K562 (cell line): Measurements from ENCODE around the gene MEIS1. TPM values are rescaled to one million over a fixed set of nuclear protein-coding genes. Genes with fewer than 3 reads are reported as not detected.

Experiments used
- ATAC-seq: fragments of 200-7000 bp; cut with Tn5 transposase; 3 replicates; pipeline ENCODE4 v1.9.1; 2020; ENCODE audit warnings: moderate library complexity
- BruUV-seq: library from RNA; stranded (reverse); fragments of 400-500 nt; replicated peaks from 2 replicates; lab custom pipeline; 2021; lab: Mats Ljungman, UMichigan
- CTCF ChIA-PET: fragments of 300-600 bp; formaldehyde crosslinking; extraction: SDS; loops from one replicate; lab custom pipeline; 2021; ENCODE audit warnings: low intra/inter-chr PET ratio; lab: Yijun Ruan, JAX
- POLR2A ChIA-PET: fragments of 300-600, 350-650 bp; sonication (Branson Sonifier 250); formaldehyde crosslinking; extraction: SDS; loops from one replicate; lab custom pipeline; 2021; ENCODE audit warnings: antibody characterized with exemption, inconsistent platforms; lab: Yijun Ruan, JAX
- DNase-seq, 4 experiments: peaks; one replicate each; pipeline versions ENCODE4 v3.0.0 to v3.0.0-alpha.2; 2011 to 2018; ENCODE audit warnings: low spot score in 3 of 4, mixed read lengths in 3 of 4; ENCODE audit errors: extremely low read depth in 1 of 4
- FAIRE-seq: peaks from 2 replicates; lab custom pipeline; 2011; peaks lifted over from hg19 to GRCh38; lab: Jason Lieb, UNC
- H2AFZ ChIP-seq: 2 replicates; pipeline ENCODE4 v1.6.0; 2011; ENCODE audit warnings: low read depth, low read length, control low read depth, inconsistent platforms
- H3K27ac ChIP-seq: fragments of 200-600 bp; 3 replicates; pipeline ENCODE4 v1.8.0; 2011; ENCODE audit warnings: low read depth, mild to moderate bottlenecking, control low read depth, inconsistent platforms, low read length, moderate library complexity, mixed read lengths; ENCODE audit errors: extremely low read depth
- H3K27me3 ChIP-seq, 2 experiments: fragments of 300-600 bp in 1 of 2; 2 replicates in 1 of 2; 3 replicates in 1 of 2; pipeline versions ENCODE4 v1.6.0 to v1.8.0; 2011; ENCODE audit warnings: inconsistent platforms in 2 of 2, low read length in 2 of 2, mild to moderate bottlenecking in 1 of 2, mixed read lengths in 1 of 2, moderate library complexity in 1 of 2; ENCODE audit not compliant: control insufficient read depth in 2 of 2, insufficient read depth in 2 of 2
- H3K36me3 ChIP-seq: fragments of 300-600 bp; 3 replicates; pipeline ENCODE4 v1.8.0; 2011; ENCODE audit warnings: mild to moderate bottlenecking, low read length, inconsistent platforms; ENCODE audit not compliant: control insufficient read depth, insufficient read depth
- H3K4me1 ChIP-seq, 2 experiments: fragments of 200-600 bp in 1 of 2; replicated peaks in 1 of 2; 2 replicates in 1 of 2; 3 replicates in 1 of 2; pipeline versions ENCODE4 v1.5.1 to v1.8.0; 2011; ENCODE audit warnings: inconsistent platforms in 2 of 2, low read length in 2 of 2, mild to moderate bottlenecking in 1 of 2, mixed read lengths in 1 of 2, moderate library complexity in 1 of 2; ENCODE audit not compliant: control insufficient read depth in 2 of 2, insufficient read depth in 2 of 2
- H3K4me2 ChIP-seq: 2 replicates; pipeline ENCODE4 v1.6.1; 2011; ENCODE audit warnings: low read length, control low read depth, inconsistent platforms, mixed read lengths; ENCODE audit not compliant: insufficient read depth
- H3K4me3 ChIP-seq: fragments of 200-600 bp; sonication (generic), shearing (Covaris generic); 2 replicates; pipeline ENCODE4 v1.5.1; 2016; ENCODE audit warnings: control low read depth, inconsistent platforms
- H3K79me2 ChIP-seq: fragments of 200-600 bp; 3 replicates; pipeline ENCODE4 v1.8.0; 2011; ENCODE audit warnings: low read length, inconsistent platforms; ENCODE audit not compliant: control insufficient read depth, insufficient read depth
- H3K9ac ChIP-seq, 2 experiments: 2 replicates each; pipeline versions ENCODE4 v1.6.0 to v1.6.1; 2011; ENCODE audit warnings: low read depth in 2 of 2, low read length in 2 of 2, control low read depth in 1 of 2, inconsistent platforms in 1 of 2, mild to moderate bottlenecking in 1 of 2, mixed read lengths in 1 of 2; ENCODE audit not compliant: insufficient read depth in 1 of 2
- H3K9me1 ChIP-seq: one replicate; pipeline ENCODE4 v1.6.0; 2011; ENCODE audit warnings: inconsistent platforms, mild to moderate bottlenecking, low read length, moderate library complexity; ENCODE audit not compliant: control insufficient read depth, insufficient read depth
- H3K9me3 ChIP-seq: replicated peaks from 2 replicates; pipeline ENCODE4 v1.5.1; 2011; ENCODE audit warnings: low read depth, low read length, inconsistent platforms; ENCODE audit not compliant: control insufficient read depth, insufficient read depth
- H4K20me1 ChIP-seq: replicated peaks from 2 replicates; pipeline ENCODE4 v1.6.1; 2011; ENCODE audit warnings: low read length, inconsistent platforms, mixed read lengths; ENCODE audit not compliant: control insufficient read depth, insufficient read depth
- FOXJ2 ChIP-seq: fragments of 200-800 bp; sonication (Bioruptor generic); IDR thresholded peaks from 2 replicates; pipeline ENCODE4 v1.6.1; 2016; ENCODE audit warnings: missing genetic modification characterization, missing compliant biosample characterization
- FOXK2 ChIP-seq, 2 experiments: fragments of 450-650 bp; IDR thresholded peaks in 1 of 2; conservative IDR thresholded peaks in 1 of 2; 2 replicates each; pipeline ENCODE4 v1.6.1; 2016; ENCODE audit warnings: low read depth in 2 of 2, mild to moderate bottlenecking in 1 of 2
- GTF2A2 ChIP-seq: IDR thresholded peaks from 2 replicates; pipeline ENCODE4 v1.6.1; 2016; ENCODE audit warnings: mild to moderate bottlenecking, missing genetic modification characterization, missing compliant biosample characterization
- HNRNPH1 ChIP-seq: fragments of 200-400 bp; formaldehyde crosslinking; optimal IDR thresholded peaks from 2 replicates; pipeline ENCODE3; 2017; ENCODE audit warnings: low read depth, mild to moderate bottlenecking, low read length, moderate library complexity
- JUN ChIP-seq, 2 experiments: sonication (generic) in 1 of 2; formaldehyde crosslinking in 1 of 2; IDR thresholded peaks; 2 replicates each; pipeline versions ENCODE4 v1.6.1 to v1.8.0; 2012 to 2022; ENCODE audit warnings: borderline replicate concordance in 2 of 2, mild to moderate bottlenecking in 2 of 2, improper control_type of control experiment in 1 of 2, low read depth in 1 of 2, low read length in 1 of 2, missing genetic modification reagents in 1 of 2
- MAFF ChIP-seq: IDR thresholded peaks from 2 replicates; pipeline ENCODE4 v1.6.1; 2012; ENCODE audit warnings: low read length, improper control_type of control experiment
- MAZ ChIP-seq, 2 experiments: fragments of 450-650 bp in 1 of 2; sonication (generic) in 1 of 2; formaldehyde crosslinking; IDR thresholded peaks in 1 of 2; conservative IDR thresholded peaks in 1 of 2; 2 replicates each; pipeline versions ENCODE4 v1.4.0 to v1.5.0; 2020; ENCODE audit warnings: mild to moderate bottlenecking in 1 of 2, missing genetic modification reagents in 1 of 2
- MTA2 ChIP-seq: fragments of 450-650 bp; IDR thresholded peaks from 2 replicates; pipeline ENCODE4 v1.6.1; 2016; ENCODE audit warnings: low read depth
- PTBP1 ChIP-seq: fragments of 200-400 bp; formaldehyde crosslinking; IDR thresholded peaks from 2 replicates; pipeline ENCODE4 v1.6.1; 2017; ENCODE audit warnings: low read depth, low read length
- RFX5 ChIP-seq: IDR thresholded peaks from 2 replicates; pipeline ENCODE4 v1.6.1; 2011; ENCODE audit warnings: low read depth, mild to moderate bottlenecking, improper control_type of control experiment, low read length
- SAFB2 ChIP-seq: fragments of 200-400 bp; formaldehyde crosslinking; IDR thresholded peaks from 2 replicates; pipeline ENCODE4 v1.6.1; 2018; ENCODE audit warnings: borderline replicate concordance, low read length, low read depth, moderate library complexity; ENCODE audit not compliant: severe bottlenecking
- SIN3A ChIP-seq, 2 experiments: fragments of 150-350 bp in 1 of 2; IDR thresholded peaks; 2 replicates each; pipeline ENCODE4 v1.6.1; 2011 to 2016; ENCODE audit warnings: borderline replicate concordance in 2 of 2, low read depth in 2 of 2, low read length in 2 of 2, mild to moderate bottlenecking in 2 of 2, moderate library complexity in 2 of 2; ENCODE audit not compliant: control insufficient read depth in 1 of 2
- SMAD2 ChIP-seq: fragments of 150-350 bp; IDR thresholded peaks from 2 replicates; pipeline ENCODE4 v1.6.1; 2014; ENCODE audit warnings: low read depth, mild to moderate bottlenecking, low read length
- SMARCA5 ChIP-seq: fragments of 450-650 bp; IDR thresholded peaks from 2 replicates; pipeline ENCODE4 v1.6.1; 2016
- SP1 ChIP-seq: sonication (generic); formaldehyde crosslinking; IDR thresholded peaks from 2 replicates; pipeline ENCODE4 v1.8.1; 2022; ENCODE audit warnings: mild to moderate bottlenecking, missing genetic modification reagents
- SREBF1 ChIP-seq: fragments of 150-350 bp; IDR thresholded peaks from 2 replicates; pipeline ENCODE4 v1.6.1; 2014; ENCODE audit warnings: antibody characterized with exemption, low read depth, low read length, borderline replicate concordance
- TRIM28 ChIP-seq: fragments of 450-650 bp; IDR thresholded peaks from 2 replicates; pipeline ENCODE4 v1.6.1; 2017
- ZC3H8 ChIP-seq: fragments of 450-650 bp; IDR thresholded peaks from 2 replicates; pipeline ENCODE4 v1.6.1; 2017
- ZNF146 ChIP-seq: IDR thresholded peaks from one replicate; pipeline ENCODE4 v1.6.1; 2018; ENCODE audit warnings: missing compliant biosample characterization; ENCODE audit not compliant: unreplicated experiment
- ZNF174 ChIP-seq: fragments of 250-450 bp; sonication (Bioruptor Pico); IDR thresholded peaks from 2 replicates; pipeline ENCODE4 v1.4.0; 2020; ENCODE audit warnings: mild to moderate bottlenecking
- ZNF316 ChIP-seq: fragments of 450-650 bp; IDR thresholded peaks from 2 replicates; pipeline ENCODE4 v1.6.1; 2016
- ZNF512 ChIP-seq: IDR thresholded peaks from 2 replicates; pipeline ENCODE4 v1.6.1; 2016; ENCODE audit warnings: missing genetic modification characterization, missing compliant biosample characterization
- in situ Hi-C: fragments of 300-500 bp; cut with MboI; formaldehyde crosslinking; loops from 4 replicates; pipeline ENCODE4 v1.15.0; 2018; ENCODE audit warnings: inconsistent platforms, mixed read lengths
- intact Hi-C: fragments of 100-400 bp; cut with micrococcal nuclease; formaldehyde crosslinking; loops from 2 replicates; pipeline ENCODE4 v1.14.2; 2022
- polyA plus RNA-seq, 8 experiments: library from polyadenylated mRNA; depleted of rRNA in 4 of 8; stranded (reverse) in 5 of 8; unstranded in 3 of 8; fragments of >200 nt; fragmentation: Nextera tagmentation in 2 of 8; fragmentation: Illumina TruSeq in 1 of 8; extraction: Ambion mirVana in 2 of 8; extraction: Trizol in 1 of 8; gene quantifications; 2 replicates each; pipeline versions ENCODE4 v1.2.1 to v1.2.3, GENCODE V29; 2011 to 2014; ENCODE audit warnings: inconsistent platforms in 1 of 8, missing spikeins in 1 of 8
- total RNA-seq, 7 experiments: library from RNA; depleted of rRNA in 6 of 7; stranded (reverse); fragments of >200 nt in 6 of 7; fragmentation: Illumina TruSeq in 2 of 7; extraction: Trizol in 2 of 7; gene quantifications; 2 replicates each; pipeline versions ENCODE4 v1.2.1 to v1.2.3, GENCODE V29; 2011 to 2021; ENCODE audit warnings: low replicate concordance in 1 of 7
- TF ChIP-seq, protein P1 (sequence below): fragments of 450-650 bp; IDR thresholded peaks from 2 replicates; pipeline ENCODE4 v1.6.1; 2017; ENCODE audit warnings: mild to moderate bottlenecking, moderate library complexity

Gene MEIS1
- total and polyA plus RNA-seq, 9 of the 15 experiments (the other 6 are each of a cell fraction or from before 2014, with no cell fraction given) = 2.3 to 9.0 (median 5.9) TPM

DNA sequence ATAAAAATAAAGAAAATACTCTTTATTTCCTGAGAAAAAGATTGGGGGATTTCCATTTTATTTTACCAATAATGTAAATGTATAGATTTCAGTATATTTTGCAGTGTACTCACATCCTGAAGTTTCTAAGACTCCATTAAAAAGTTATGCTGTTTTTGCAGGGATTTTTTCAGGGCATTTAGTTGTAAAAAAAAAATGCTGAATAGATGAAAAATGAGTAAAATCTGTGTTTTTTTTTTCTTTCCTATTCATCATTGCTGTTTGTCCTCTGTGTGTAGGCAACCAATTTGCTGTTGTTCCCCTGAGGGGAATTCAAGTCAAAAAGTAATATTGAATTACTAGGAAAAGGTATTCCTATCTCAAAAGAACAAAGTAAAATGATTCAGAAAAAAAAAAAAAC, 66.3 kb downstream of the MEIS1 start:
- FAIRE-seq = no peak
- BruUV-seq = no TSS peak
- POLR2A ChIA-PET = interaction anchor here (0.6 kb wide), 1 partner anchor 11 kb away, joined by 4 read pairs; no protein-coding TSS in a partner anchor
- no peak for TF ChIP-seq SMAD2
- no peak for TF ChIP-seq HNRNPH1
- no peak for TF ChIP-seq MTA2
- no peak for TF ChIP-seq SAFB2
- TF ChIP-seq MAFF = peak; percentile 17; the same call in 1 of the 2 replicates
- no peak for TF ChIP-seq ZNF146
- TF ChIP-seq GTF2A2 (tag) = no peak
- peak; percentile 71 for TF ChIP-seq ZNF316
- TF ChIP-seq RFX5 = no peak
- TF ChIP-seq SP1 (CRISPR knock-in tag) = no peak
- no peak for TF ChIP-seq PTBP1
- no peak for TF ChIP-seq TRIM28
- TF ChIP-seq FOXJ2 = no peak
- no peak for TF ChIP-seq ZC3H8
- TF ChIP-seq, protein P1, sequence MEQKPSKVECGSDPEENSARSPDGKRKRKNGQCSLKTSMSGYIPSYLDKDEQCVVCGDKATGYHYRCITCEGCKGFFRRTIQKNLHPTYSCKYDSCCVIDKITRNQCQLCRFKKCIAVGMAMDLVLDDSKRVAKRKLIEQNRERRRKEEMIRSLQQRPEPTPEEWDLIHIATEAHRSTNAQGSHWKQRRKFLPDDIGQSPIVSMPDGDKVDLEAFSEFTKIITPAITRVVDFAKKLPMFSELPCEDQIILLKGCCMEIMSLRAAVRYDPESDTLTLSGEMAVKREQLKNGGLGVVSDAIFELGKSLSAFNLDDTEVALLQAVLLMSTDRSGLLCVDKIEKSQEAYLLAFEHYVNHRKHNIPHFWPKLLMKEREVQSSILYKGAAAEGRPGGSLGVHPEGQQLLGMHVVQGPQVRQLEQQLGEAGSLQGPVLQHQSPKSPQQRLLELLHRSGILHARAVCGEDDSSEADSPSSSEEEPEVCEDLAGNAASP = no peak
- no peak for TF ChIP-seq SIN3A (IDR thresholded peaks at IDR 0.05; ENCODE audit: borderline replicate concordance in 2 of 2, control insufficient read depth in 1 of 2, low read depth in 2 of 2, low read length in 2 of 2)
- no peak for TF ChIP-seq ZNF174 (CRISPR knock-in tag)
- TF ChIP-seq FOXK2 (conservative IDR thresholded peaks at IDR 0.05 in 1 of 2, IDR thresholded peaks at IDR 0.05 in 1 of 2; ENCODE audit: low read depth in 2 of 2) = no peak
- no peak for TF ChIP-seq MAZ (CRISPR knock-in tag; conservative IDR thresholded peaks at IDR 0.05 in 1 of 2, IDR thresholded peaks at IDR 0.05 in 1 of 2)
- TF ChIP-seq JUN (IDR thresholded peaks at IDR 0.05; ENCODE audit: borderline replicate concordance, low read depth, low read length) = no peak
- no peak for TF ChIP-seq JUN (CRISPR knock-in tag; IDR thresholded peaks at IDR 0.05; ENCODE audit: borderline replicate concordance)
- TF ChIP-seq ZNF512 (tag) = no peak
- no peak for TF ChIP-seq SMARCA5
- no peak for TF ChIP-seq SREBF1

More for the DNA sequence above, 66.3 kb downstream of the MEIS1 start:
- H2AFZ ChIP-seq = no peak overlapping the region
- H3K79me2 ChIP-seq = no peaks in the 10 kb centered on the region
- no peaks in the 10 kb centered on the region for H4K20me1 ChIP-seq
- H3K27me3 ChIP-seq = no peaks in the 10 kb centered on the region
- no peak overlapping the region for H3K4me3 ChIP-seq
- H3K9ac ChIP-seq = no peak overlapping the region
- no peak overlapping the region for H3K4me2 ChIP-seq
- DNase-seq (no peak), ATAC-seq (no peak)
- no peaks in the 10 kb centered on the region for H3K9me1 ChIP-seq
- H3K36me3 ChIP-seq = no peaks in the 10 kb centered on the region
- no peak overlapping the region for H3K27ac ChIP-seq
- intact Hi-C loops (no loop called here), in situ Hi-C loops (no loop called here)
- H3K9me3 ChIP-seq = no peaks in the 10 kb centered on the region
- H3K4me1 ChIP-seq = peaks cover 0 to 6% of the 10 kb centered on the region in 2 experiments; a peak in 3 of 5 replicates
- CTCF ChIA-PET = no interaction called here
